GM18951 (cell line): ENCODE data around the gene C11orf24.

Experiments used
- POLR2A ChIP-seq: IDR thresholded peaks from 4 replicates; pipeline ENCODE4 v1.6.1; 2011; ENCODE audit warnings: mild to moderate bottlenecking; ENCODE audit not compliant: insufficient read length, insufficient read depth; ENCODE audit errors: extremely low read depth
- in situ Hi-C: fragments of 300-500 bp; cut with MboI; formaldehyde crosslinking; loops from one replicate; pipeline ENCODE4 v1.12.0; 2022; ENCODE audit warnings: low sequenced_read_pairs, mixed read lengths, inconsistent platforms; ENCODE audit not compliant: unreplicated experiment

C11orf24 gene

GRCh38 chr11:68212421-68213134 lies 59.2 kb downstream of the C11orf24 start:
- TF ChIP-seq POLR2A, result peak; percentile 51
- in situ Hi-C loops, result no loop called here

GRCh38 chr11:68211546-68211945 lies 60.2 kb downstream of the C11orf24 start:
- in situ Hi-C loops, result no loop called here
- TF ChIP-seq POLR2A, result no peak
